Activated CD4-positive, alpha-beta T cell treated with anti-CD3 and anti-CD28 coated beads for 4 hours (primary cell): ENCODE data around the gene TTC17.
"Not testable (repeated sequence)": the region's sequence is repeated elsewhere in the genome, so short reads cannot be mapped to it uniquely, and the experiment has no call there.

ENCODE experiments used
- DNase-seq, 2 donors: peaks; one replicate each; pipeline ENCODE4 v3.0.0-alpha.2; 2020

Gene TTC17

GRCh38 chr11:43393765-43394355 is 35.1 kb downstream of the TTC17 start:
- no peak for DNase-seq

DNA sequence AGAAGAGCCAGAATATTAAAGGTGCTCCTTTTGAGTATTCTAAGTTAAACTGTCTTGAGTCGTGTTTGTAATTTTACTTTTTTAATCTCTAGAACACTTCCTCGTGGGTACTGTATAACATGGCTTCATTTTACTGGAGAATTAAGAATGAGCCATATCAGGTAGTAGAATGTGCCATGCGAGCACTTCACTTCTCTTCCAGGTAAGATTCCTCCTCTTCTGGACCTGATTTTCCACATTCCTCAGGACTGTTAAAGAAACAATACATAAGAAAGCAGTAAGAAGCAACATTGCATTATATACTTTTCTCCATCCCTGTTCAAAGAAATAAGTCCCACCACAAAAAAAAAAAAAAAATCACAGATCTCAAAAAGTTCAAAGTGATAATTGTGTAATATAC is 37.9 kb downstream of the TTC17 start:
- no peak for DNase-seq

GRCh38 chr11:43397251-43397650 is 38.5 kb downstream of the TTC17 start:
- no peak for DNase-seq

DNA sequence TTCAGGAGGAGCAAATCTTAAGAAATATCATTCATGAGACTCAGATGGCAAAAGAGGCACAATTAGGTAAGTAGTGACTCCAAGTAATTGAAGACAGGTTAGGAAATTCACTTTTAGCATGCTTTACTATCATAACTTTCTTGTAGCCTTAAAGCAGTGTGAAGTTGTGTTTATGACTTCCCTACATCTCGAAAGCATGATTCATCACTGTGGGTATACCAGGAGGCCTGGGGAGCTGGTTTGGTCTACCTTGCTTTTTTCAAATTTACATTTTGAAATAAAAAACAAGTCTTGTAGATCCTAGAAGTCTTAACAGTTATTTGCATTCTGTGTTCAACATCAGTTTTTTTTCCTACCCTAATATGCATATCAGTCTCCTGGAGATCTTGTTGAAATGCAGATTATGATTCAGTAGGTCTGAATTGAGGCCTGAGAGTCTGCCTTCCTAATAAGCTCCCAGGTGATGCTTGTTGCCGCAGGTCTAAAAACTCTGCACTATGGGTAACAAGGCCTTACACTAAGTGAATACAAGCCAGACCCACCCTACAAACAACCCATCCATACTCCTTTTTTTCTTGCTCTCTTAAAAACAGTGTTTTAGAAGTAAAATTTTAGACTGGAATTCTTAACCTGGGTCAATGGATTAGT is 41.4 kb downstream of the TTC17 start:
- no peak for DNase-seq

DNA sequence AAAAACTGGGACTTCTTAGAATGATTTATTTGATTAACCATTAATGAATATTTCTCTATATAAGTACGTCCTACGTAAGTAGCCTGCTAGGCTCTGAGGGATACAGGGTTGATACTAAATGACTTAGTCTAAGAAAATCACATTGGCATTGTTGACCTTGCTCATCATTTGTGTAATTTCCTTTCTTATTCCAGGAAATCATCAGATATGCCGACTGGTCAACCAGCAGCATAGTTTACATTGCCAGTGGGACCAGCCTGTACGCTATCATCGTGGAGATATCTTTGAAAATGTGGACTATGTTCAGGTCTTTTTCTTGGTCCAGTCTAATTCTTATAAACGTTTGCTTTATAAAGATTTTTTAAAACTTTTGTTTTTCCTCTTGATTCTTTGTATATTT is 42.5 kb downstream of the TTC17 start:
- DNase-seq, result no peak

DNA sequence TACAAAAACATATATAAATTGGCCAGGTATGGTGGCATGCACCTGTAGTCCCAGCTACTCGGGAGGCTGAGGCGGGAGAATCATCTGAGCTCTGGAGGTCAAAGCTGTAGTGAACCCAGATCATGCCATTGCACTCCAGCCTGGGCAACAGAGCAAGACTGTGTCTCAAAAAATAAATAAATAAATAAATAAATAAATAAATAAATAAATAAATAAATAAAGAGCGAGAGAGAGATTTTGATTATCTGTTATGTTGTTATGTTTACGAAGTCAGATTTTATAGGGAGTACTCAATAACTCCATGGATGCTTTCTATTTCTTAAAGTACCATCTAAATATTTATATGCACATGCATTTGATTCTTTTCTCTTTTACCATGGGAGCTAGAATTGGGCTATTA is 43.1 kb downstream of the TTC17 start:
- DNase-seq, result not testable (repeated sequence)

DNA sequence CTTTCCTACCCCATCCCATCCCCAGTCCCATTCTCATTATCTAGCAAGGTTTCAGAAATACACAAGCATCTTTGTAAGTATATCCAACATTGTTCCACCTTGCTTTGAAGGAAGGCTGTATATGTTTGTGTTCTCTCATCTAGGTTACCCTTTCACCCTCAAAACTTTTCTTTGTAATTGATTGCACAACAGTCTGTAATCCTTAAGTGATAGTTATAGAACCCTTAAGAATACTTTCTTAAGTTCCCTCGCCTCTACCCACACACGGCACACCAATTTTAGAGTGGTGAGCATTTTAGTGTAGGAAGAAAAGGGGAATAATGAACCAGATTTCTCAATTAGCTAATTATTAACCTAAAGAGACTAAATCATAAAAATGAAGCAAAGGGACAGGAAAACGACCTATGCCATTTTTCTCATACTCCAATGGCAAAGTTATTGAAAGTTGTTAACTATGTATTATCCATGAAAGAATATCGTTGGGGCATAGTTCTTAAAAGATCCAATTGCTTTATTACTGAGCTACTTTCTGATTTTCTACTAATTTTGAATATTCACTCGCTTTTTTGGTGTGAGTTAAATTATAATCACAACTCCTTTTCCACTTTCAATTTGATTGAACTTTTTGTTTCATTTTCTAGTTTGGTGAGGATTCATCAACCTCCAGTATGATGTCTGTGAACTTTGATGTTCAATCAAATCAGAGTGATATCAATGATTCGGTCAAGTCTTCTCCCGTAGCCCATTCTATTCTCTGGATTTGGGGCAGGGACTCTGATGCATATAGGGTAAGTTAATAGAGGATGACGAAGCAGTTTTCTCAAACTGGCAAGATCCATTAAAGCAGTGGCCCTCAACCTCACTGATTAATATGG is 44.9 kb downstream of the TTC17 start:
- no peak for DNase-seq

- DNase-seq, result no peak
These were observed 45.7 kb downstream of the TTC17 start for GRCh38 chr11:43404406-43404805.

DNA sequence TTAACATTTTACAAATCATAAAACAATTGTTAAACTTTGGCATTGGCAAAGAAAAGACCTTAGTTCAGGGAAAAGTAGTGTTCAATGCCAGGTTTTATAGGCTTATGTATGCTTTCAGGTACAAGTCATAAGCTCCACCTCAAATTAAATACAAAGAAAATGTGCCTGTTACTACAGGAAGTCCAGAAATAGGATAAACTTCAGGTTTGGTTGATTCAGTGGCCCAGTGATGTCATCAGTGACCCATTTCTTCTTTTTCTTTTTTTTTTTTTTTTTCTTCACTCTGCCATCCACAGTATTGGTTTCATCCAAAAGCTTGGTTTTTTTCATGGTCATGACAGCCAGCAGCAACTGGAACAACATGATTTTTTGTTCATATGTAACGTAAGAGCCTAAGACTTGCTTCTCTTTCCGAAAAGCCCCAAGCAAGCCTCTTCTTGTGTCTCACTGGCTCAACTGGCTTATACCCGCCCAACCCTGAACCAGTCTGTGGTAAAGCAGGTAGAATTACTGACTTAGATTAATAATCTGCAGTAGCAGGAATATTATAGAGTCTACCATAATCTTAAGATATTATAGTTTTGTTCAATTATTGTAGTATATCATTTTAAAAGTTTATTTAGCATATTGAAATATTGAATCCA is 46.2 kb downstream of the TTC17 start:
- no peak for DNase-seq

DNA sequence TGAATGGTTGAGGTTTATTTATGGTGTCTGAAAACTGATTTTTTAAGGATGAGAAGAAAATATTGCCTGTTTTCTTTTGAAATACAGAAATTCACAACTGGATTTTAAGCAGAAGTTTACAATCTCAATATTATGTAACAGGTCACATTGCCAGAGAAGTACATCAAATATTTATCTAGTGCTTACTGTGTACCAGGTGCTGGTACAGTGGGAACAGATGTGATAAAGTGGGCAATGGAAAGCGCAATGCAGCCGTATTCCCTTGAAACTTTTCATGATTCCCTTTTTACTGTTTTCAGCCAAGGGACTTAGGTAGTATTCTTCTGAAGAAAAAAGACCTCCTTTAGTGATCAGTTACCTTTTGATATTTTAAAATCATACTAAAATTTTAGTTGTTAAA is 49.6 kb downstream of the TTC17 start:
- DNase-seq, result no peak

GRCh38 chr11:43410394-43410793 is 51.7 kb downstream of the TTC17 start:
- DNase-seq, result no peak

GRCh38 chr11:43418197-43418596 is 59.5 kb downstream of the TTC17 start:
- no peak for DNase-seq

DNA sequence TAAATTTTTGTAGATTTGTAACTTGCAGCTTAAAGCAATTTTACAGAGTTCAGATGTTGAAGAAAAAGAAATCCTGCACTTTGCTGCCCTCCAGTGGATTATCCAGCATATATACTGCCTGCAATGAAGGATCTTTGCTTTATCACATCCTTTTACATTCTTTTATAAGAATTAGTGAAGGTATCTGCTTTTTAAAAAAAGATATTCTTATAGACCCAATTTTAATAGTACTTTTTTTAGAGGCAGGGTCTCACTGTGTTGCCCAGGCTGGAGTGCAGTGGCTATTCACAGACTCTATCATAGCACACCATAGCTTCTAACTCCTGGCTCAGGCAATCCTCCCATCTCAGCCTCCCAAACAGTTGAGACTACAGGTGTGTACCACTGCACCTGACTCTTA is 60.7 kb downstream of the TTC17 start:
- DNase-seq, result peak; percentile 2 to 18

GRCh38 chr11:43427971-43428370 is 69.3 kb downstream of the TTC17 start:
- no peak for DNase-seq

GRCh38 chr11:43430916-43431315 is 72.2 kb downstream of the TTC17 start:
- not testable (repeated sequence) for DNase-seq

DNA sequence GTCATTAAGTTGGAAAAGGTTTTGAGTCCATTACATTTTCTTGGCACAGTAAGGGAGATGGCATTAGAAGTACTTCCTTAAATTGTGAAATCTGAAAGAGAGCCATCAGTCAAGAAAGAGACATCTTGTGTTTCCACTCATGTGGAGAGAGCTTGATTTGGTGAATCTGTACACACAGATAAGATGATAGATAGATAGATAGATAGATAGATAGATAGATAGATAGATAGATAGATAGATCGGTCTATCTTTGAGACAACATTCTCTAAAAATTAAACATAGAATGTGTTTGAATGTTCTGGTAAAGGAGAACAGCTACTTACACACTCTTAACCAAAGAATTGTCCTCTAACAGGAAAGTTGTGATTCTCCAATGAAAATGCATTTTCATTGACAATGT is 76.2 kb downstream of the TTC17 start:
- no peak for DNase-seq

- DNase-seq, result no peak
These were observed 81.8 kb downstream of the TTC17 start for GRCh38 chr11:43440486-43440885.

DNA sequence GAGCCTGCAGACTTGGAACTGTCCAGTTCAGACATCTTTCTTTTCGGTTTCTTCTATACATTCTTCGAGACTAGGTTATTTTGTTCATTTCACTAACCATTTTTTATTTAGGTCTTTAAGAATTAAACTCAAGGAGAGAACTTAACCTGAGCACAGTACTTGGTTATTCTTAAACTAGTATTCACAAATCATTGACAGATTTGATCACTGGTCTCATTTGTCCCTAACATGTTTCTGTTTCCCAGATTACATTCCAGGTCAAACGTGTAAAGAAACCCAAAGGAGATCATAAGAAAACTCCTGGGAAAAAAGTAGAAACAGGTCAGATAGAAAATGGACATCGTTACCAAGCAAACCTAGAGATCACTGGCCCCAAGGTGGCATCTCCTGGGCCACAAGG is 85.1 kb downstream of the TTC17 start:
- DNase-seq, result no peak

GRCh38 chr11:43447151-43447550 is 88.4 kb downstream of the TTC17 start:
- DNase-seq, result no peak

- no peak for DNase-seq
These were observed 99.8 kb downstream of the TTC17 start for GRCh38 chr11:43458486-43458885.

DNA sequence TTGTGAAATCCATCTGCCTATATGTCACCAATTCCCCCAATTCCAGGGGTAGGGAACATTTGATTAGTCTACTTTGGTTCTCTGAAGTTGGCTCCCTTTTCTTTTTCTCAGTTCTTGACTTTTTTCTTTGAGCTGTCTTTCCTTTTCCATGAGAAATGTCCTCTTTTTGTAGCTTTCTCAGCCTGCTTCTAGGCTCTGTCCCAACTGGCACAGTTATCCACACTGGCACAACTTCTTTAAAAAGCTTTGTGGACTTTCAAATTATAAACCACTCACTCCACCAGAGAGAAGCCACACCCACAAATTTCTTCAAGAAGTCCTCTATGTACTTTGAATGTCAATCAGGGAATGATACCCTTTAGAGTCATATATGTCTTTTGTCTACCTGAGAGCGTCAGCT is 100.5 kb downstream of the TTC17 start:
- DNase-seq, result no peak

DNA sequence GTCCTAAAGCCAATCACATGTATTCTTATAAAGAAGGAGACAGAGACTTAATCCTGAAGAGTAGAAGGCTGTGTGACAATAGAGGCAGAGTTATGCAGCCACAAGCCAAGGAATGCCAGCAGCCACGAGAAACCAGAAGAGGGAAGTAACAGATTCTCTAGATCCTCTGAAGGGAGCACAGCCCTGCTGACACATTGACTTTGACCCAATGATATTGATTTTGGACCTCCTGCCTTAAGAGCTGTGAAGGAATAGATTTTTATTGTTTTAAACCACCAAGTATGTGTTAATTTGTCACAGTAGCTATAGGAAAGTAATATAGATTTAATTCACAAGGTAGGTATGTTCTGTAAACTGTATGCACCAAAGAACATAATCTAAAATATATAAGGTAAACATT is 103.6 kb downstream of the TTC17 start:
- DNase-seq, result no peak

- no peak for DNase-seq
These were observed 109.2 kb downstream of the TTC17 start for GRCh38 chr11:43467958-43468357.

DNA sequence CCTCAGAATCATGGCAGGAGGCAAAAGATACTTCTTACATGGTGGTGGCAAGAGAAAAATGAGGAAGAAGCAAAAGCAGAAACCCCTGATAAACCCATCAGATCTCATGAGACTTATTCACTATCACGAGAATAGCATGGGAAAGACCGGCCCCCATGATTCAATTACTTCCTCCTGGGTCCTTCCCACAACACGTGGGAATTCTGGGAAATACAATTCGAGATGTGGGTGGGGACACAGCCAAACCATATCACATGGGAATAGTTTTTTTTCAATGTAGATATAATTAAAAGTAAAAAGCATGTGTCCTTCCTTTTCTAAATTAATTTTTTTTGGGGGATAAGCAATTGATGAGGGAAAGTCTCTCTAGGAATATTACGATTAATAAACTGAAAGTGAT is 118.8 kb downstream of the TTC17 start:
- not testable (repeated sequence) for DNase-seq
